ENCODE results near the gene HSF2BP. TPM values are rescaled to one million over a fixed set of nuclear protein-coding genes. Genes with fewer than 3 reads are reported as not detected.
"Not testable (repeated sequence)": the region's sequence is repeated elsewhere in the genome, so short reads cannot be mapped to it uniquely, and the experiment has no call there.

HSF2BP gene
- total RNA-seq, 1 experiment from 2014 or later: 1.5 TPM

DNA sequence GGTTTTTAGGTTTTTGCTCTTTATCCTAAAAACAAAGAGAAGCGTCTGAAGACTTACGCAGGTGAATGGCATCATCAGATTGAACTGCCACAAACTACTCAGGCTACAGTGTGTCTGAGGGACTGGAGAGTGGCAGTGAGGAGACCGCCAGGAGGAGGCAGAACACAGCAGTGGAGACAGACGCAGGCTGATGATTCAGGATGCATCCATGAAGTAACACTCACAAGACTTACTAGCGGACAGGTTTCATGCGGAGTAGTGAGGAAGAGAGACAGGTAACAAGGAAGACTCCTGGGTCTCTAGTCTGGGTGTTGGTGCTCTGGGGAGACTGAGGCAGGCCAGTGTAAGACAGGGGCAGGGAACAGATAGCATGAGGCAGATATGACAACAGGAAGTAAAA lies 5.7 kb downstream of the HSF2BP start:
- TF ChIP-seq, protein P1, sequence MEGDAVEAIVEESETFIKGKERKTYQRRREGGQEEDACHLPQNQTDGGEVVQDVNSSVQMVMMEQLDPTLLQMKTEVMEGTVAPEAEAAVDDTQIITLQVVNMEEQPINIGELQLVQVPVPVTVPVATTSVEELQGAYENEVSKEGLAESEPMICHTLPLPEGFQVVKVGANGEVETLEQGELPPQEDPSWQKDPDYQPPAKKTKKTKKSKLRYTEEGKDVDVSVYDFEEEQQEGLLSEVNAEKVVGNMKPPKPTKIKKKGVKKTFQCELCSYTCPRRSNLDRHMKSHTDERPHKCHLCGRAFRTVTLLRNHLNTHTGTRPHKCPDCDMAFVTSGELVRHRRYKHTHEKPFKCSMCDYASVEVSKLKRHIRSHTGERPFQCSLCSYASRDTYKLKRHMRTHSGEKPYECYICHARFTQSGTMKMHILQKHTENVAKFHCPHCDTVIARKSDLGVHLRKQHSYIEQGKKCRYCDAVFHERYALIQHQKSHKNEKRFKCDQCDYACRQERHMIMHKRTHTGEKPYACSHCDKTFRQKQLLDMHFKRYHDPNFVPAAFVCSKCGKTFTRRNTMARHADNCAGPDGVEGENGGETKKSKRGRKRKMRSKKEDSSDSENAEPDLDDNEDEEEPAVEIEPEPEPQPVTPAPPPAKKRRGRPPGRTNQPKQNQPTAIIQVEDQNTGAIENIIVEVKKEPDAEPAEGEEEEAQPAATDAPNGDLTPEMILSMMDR (IDR thresholded peaks at IDR 0.05; ENCODE audit: unreplicated experiment): no peak
- DNase-seq: no peak
- no peaks in the 10 kb centered on the region for H3K27me3 Mint-ChIP-seq (ENCODE audit: unreplicated experiment)
- intact Hi-C loops (cut with micrococcal nuclease; ENCODE audit: unreplicated experiment): no loop called here
- H3K9me3 Mint-ChIP-seq (ENCODE audit: low read depth, unreplicated experiment): no peaks in the 10 kb centered on the region
- H3K4me1 Mint-ChIP-seq (ENCODE audit: low read depth, unreplicated experiment): peaks cover 7% of the 10 kb centered on the region
- no peaks in the 10 kb centered on the region for H3K36me3 Mint-ChIP-seq (ENCODE audit: insufficient read depth, unreplicated experiment)
- H3K27ac Mint-ChIP-seq (ENCODE audit: unreplicated experiment): no peak overlapping the region
- BruUV-seq (replicated peaks): no TSS peak
- no peak overlapping the region for H3K4me3 Mint-ChIP-seq (ENCODE audit: low read depth, unreplicated experiment)
- CTCF ChIA-PET: no interaction called here

DNA sequence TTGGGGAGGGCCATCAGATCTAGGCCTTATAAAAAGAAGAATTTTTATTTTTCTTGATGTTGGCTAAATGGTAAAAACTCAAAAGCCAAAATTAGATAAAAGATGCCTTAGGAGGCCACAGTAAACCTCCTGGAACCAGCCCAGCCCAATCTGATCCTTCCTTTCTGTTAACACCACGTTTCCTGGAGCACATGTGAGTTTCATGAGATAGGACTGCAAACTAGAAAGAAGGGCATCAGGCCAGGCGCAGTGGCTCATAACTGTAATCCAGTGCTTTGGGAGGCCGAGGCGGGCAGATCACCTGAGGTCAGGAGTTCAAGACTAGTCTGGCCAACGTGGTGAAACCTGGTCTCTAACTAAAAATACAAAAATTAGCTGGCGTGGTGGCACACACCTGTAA lies 6.7 kb downstream of the HSF2BP start:
- intact Hi-C loops (cut with micrococcal nuclease; ENCODE audit: unreplicated experiment): no loop called here
- no TSS peak for BruUV-seq (replicated peaks)
- CTCF ChIA-PET: interaction anchor here (0.6 kb wide), 1 partner anchor 43 kb away, joined by 4 read pairs; no protein-coding TSS in a partner anchor
- Mint-ChIP-seq H3K4me1 (ENCODE audit: low read depth, unreplicated experiment) (peaks cover 7% of the 10 kb centered on the region), H3K27ac (ENCODE audit: unreplicated experiment) (no peak overlapping the region), H3K36me3 (ENCODE audit: insufficient read depth, unreplicated experiment) (no peaks in the 10 kb centered on the region), H3K9me3 (ENCODE audit: low read depth, unreplicated experiment) (no peaks in the 10 kb centered on the region), H3K4me3 (ENCODE audit: low read depth, unreplicated experiment) (no peak overlapping the region), H3K27me3 (ENCODE audit: unreplicated experiment) (no peaks in the 10 kb centered on the region)
- TF ChIP-seq, protein P1 (IDR thresholded peaks at IDR 0.05; ENCODE audit: unreplicated experiment): no peak
- no peak for DNase-seq

DNA sequence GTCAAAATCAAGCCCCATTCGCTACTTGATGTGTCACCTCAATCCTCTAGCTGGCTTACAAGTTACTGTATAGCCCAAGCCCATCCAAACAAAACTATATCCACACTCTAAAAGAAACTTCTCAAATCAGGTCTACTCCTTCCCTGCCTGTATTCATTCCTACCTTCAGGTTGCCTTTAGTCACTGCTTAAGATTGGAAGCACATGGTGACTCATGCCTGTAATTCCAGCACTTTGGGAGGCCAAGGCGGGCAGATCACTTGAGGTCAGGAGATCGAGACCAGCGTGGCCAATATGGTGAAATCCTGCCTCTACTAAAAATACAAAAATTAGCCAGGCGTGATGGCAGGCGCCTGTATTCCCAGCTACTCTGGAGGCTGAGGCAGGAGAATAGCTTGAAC lies 7.4 kb downstream of the HSF2BP start:
- BruUV-seq (replicated peaks); H3K4me3 Mint-ChIP-seq (ENCODE audit: low read depth, unreplicated experiment); H3K27me3 Mint-ChIP-seq (ENCODE audit: unreplicated experiment); H3K4me1 Mint-ChIP-seq (ENCODE audit: low read depth, unreplicated experiment); H3K9me3 Mint-ChIP-seq (ENCODE audit: low read depth, unreplicated experiment); H3K27ac Mint-ChIP-seq (ENCODE audit: unreplicated experiment); H3K36me3 Mint-ChIP-seq (ENCODE audit: insufficient read depth, unreplicated experiment); DNase-seq; intact Hi-C loops (cut with micrococcal nuclease; ENCODE audit: unreplicated experiment): not testable (repeated sequence)
- CTCF ChIA-PET: interaction anchor here (0.7 kb wide), 1 partner anchor 24 kb away, joined by 4 read pairs; no protein-coding TSS in a partner anchor

DNA sequence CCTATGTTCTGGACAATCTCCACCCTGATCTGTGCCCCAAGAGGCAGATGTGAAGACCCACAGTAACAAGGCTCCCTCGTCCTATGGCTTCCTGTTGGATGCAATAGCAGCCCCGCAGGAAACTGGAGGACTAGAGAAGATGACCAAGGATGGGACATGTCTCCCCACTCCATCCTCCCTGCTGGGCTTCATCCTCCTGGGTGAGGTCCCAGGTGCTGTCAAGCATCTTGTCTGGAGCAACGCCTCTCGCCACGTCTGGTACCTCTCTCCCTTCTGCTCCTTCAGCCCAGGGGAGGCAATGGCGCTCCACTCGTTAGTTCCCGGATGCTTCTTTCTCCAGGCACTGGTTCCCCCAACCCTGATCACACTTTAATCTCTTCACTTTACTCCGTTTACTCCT lies 11.1 kb downstream of the HSF2BP start:
- Mint-ChIP-seq H3K9me3 (ENCODE audit: low read depth, unreplicated experiment) (no peaks in the 10 kb centered on the region), H3K27ac (ENCODE audit: unreplicated experiment) (no peak overlapping the region), H3K4me3 (ENCODE audit: low read depth, unreplicated experiment) (no peak overlapping the region), H3K27me3 (ENCODE audit: unreplicated experiment) (no peaks in the 10 kb centered on the region), H3K36me3 (ENCODE audit: insufficient read depth, unreplicated experiment) (no peaks in the 10 kb centered on the region), H3K4me1 (ENCODE audit: low read depth, unreplicated experiment) (peaks cover 10% of the 10 kb centered on the region)
- no TSS peak for BruUV-seq (replicated peaks)
- intact Hi-C loops (cut with micrococcal nuclease; ENCODE audit: unreplicated experiment): no loop called here
- CTCF ChIA-PET: no interaction called here
- DNase-seq: no peak
- TF ChIP-seq, protein P1 (IDR thresholded peaks at IDR 0.05; ENCODE audit: unreplicated experiment): no peak

DNA sequence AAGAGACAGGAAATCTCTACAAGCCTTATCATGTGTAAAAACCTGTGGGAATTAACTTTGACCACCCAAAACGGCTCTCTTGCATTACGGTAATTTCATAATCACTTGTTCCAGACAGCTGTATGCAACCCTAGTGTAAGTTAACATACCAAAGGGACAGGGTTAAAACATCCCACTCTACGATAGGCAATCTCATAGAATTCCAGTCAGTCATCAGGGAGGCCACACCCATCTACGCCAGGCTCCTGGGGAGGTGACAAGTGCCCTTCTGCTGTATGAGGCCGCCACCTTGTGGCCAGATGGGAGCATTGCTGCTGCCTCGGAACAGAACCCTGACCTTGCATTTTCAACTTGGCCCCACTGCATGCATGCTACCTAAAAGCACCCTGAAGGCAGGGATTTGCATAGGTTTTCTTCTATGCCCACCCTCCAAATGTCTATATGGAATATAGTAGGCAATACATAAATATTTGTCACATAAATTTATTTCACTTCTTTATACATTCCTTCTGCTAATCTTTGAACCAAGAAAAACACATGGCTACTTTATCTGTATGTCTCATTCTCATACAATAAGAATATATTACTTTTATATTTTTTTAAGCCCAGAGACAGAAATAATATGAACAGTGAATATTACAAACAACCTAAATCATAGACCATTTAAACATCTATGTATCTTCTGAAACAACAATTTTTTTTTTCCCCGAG lies 12.6 kb downstream of the HSF2BP start:
- H3K27me3 Mint-ChIP-seq (ENCODE audit: unreplicated experiment): no peaks in the 10 kb centered on the region
- TF ChIP-seq, protein P1 (IDR thresholded peaks at IDR 0.05; ENCODE audit: unreplicated experiment): peak; percentile 89
- no TSS peak for BruUV-seq (replicated peaks)
- DNase-seq: peak; percentile 81
- no peak overlapping the region for H3K4me3 Mint-ChIP-seq (ENCODE audit: low read depth, unreplicated experiment)
- no peaks in the 10 kb centered on the region for H3K36me3 Mint-ChIP-seq (ENCODE audit: insufficient read depth, unreplicated experiment)
- H3K4me1 Mint-ChIP-seq (ENCODE audit: low read depth, unreplicated experiment): peaks cover 10% of the 10 kb centered on the region
- CTCF ChIA-PET: interaction anchor here (1.6 kb wide), 1 partner anchor 37 kb away, joined by 4 read pairs; no protein-coding TSS in a partner anchor
- peak overlapping the region; percentile 36 for H3K27ac Mint-ChIP-seq (ENCODE audit: unreplicated experiment)
- intact Hi-C loops (cut with micrococcal nuclease; ENCODE audit: unreplicated experiment): no loop called here
- H3K9me3 Mint-ChIP-seq (ENCODE audit: low read depth, unreplicated experiment): no peaks in the 10 kb centered on the region

Data from Calu3 (cell line).